Neural cell (in vitro differentiated cells): ENCODE results near the gene PIAS2. TPM values are rescaled to one million over a fixed set of nuclear protein-coding genes. Genes with fewer than 3 reads are reported as not detected.

Source experiments
- H2AFZ ChIP-seq: fragments of 200-600, 300-800 bp; sonication (generic), shearing (Covaris generic); 2 replicates; pipeline ENCODE4 v1.6.0; 2014; ENCODE audit warnings: low read depth, mild to moderate bottlenecking, antibody characterized with exemption, low read length, moderate library complexity
- H3F3A ChIP-seq: fragments of 200-600 bp; shearing (Covaris generic); 2 replicates; pipeline ENCODE4 v1.6.1; 2016; ENCODE audit warnings: mild to moderate bottlenecking, moderate library complexity, mixed read lengths, antibody characterized with exemption, low read length; ENCODE audit not compliant: insufficient read depth, poor library complexity, severe bottlenecking
- H3K27ac ChIP-seq: fragments of 200-600, 300-800 bp; sonication (generic), shearing (Covaris generic); 2 replicates; pipeline ENCODE4 v1.5.1; 2014; ENCODE audit warnings: mild to moderate bottlenecking, low read length, moderate library complexity
- H3K27me3 ChIP-seq: fragments of 300-800, 200-600 bp; sonication (generic), shearing (Covaris generic); 2 replicates; pipeline ENCODE4 v1.6.0; 2014; ENCODE audit warnings: mild to moderate bottlenecking, low read depth, low read length, moderate library complexity; ENCODE audit not compliant: insufficient read depth
- H3K36me3 ChIP-seq: fragments of 300-800, 200-600 bp; sonication (generic), shearing (Covaris generic); 2 replicates; pipeline ENCODE4 v1.5.1; 2014; ENCODE audit warnings: mild to moderate bottlenecking, antibody characterized with exemption, low read length, moderate library complexity; ENCODE audit not compliant: insufficient read depth
- H3K4me2 ChIP-seq: fragments of 300-800, 200-600 bp; sonication (generic), shearing (Covaris generic); 2 replicates; pipeline ENCODE4 v1.6.0; 2014; ENCODE audit warnings: mild to moderate bottlenecking, low read length
- H3K4me3 ChIP-seq: fragments of 300-800, 200-600 bp; sonication (generic), shearing (Covaris generic); 2 replicates; pipeline ENCODE4 v1.5.1; 2014; ENCODE audit warnings: mild to moderate bottlenecking, low read length, moderate library complexity
- H3K79me2 ChIP-seq: fragments of 200-600 bp; shearing (Covaris generic); replicated peaks from 2 replicates; pipeline ENCODE4 v1.6.0; 2014; ENCODE audit warnings: mild to moderate bottlenecking, low read length, moderate library complexity; ENCODE audit not compliant: insufficient read depth
- H3K9ac ChIP-seq: fragments of 300-800, 200-600 bp; sonication (generic), shearing (Covaris generic); 2 replicates; pipeline ENCODE4 v1.6.1; 2016; ENCODE audit warnings: mild to moderate bottlenecking, low read length, mixed read lengths
- H3K9me2 ChIP-seq: fragments of 200-600 bp; shearing (Covaris generic); 2 replicates; pipeline ENCODE4 v1.6.1; 2016; ENCODE audit warnings: mild to moderate bottlenecking, low read length, mixed read lengths; ENCODE audit not compliant: insufficient read depth
- H3K9me3 ChIP-seq: fragments of 200-600, 300-800 bp; sonication (generic), shearing (Covaris generic); 2 replicates; pipeline ENCODE4 v1.6.1; 2016; ENCODE audit warnings: mild to moderate bottlenecking, mixed run types, low read length, moderate library complexity, mixed read lengths
- H4K20me1 ChIP-seq: fragments of 200-600 bp; shearing (Covaris generic); 2 replicates; pipeline ENCODE4 v1.6.1; 2016; ENCODE audit warnings: mild to moderate bottlenecking, mixed run types; ENCODE audit not compliant: insufficient read depth
- EP300 ChIP-seq: fragments of 450-650 bp; conservative IDR thresholded peaks from 2 replicates; pipeline ENCODE4 v1.6.1; 2014; ENCODE audit warnings: antibody characterized with exemption, mild to moderate bottlenecking, moderate library complexity; ENCODE audit not compliant: poor library complexity, severe bottlenecking
- EZH2 ChIP-seq: fragments of 200-600, 300-800 bp; shearing (Covaris generic), sonication (generic); IDR thresholded peaks from 2 replicates; pipeline ENCODE4 v1.6.1; 2014; ENCODE audit warnings: antibody characterized with exemption, low read length, borderline replicate concordance, mild to moderate bottlenecking; ENCODE audit not compliant: insufficient read depth, poor library complexity, severe bottlenecking
- MXI1 ChIP-seq: fragments of 450-650 bp; conservative IDR thresholded peaks from 2 replicates; pipeline ENCODE4 v1.6.1; 2014; ENCODE audit warnings: antibody characterized with exemption, mild to moderate bottlenecking; ENCODE audit not compliant: poor library complexity, severe bottlenecking
- POLR2AphosphoS5 ChIP-seq: IDR thresholded peaks from 2 replicates; pipeline ENCODE4 v1.6.1; 2012
- RAD21 ChIP-seq: fragments of 450-650 bp; conservative IDR thresholded peaks from 2 replicates; pipeline ENCODE4 v1.6.1; 2014; ENCODE audit warnings: antibody characterized with exemption, mild to moderate bottlenecking, moderate library complexity
- SMC3 ChIP-seq: fragments of 450-650 bp; conservative IDR thresholded peaks from 2 replicates; pipeline ENCODE4 v1.6.1; 2014; ENCODE audit warnings: antibody characterized with exemption, mild to moderate bottlenecking, moderate library complexity; ENCODE audit not compliant: poor library complexity
- TAF1 ChIP-seq: IDR thresholded peaks from 2 replicates; pipeline ENCODE4 v1.6.1; 2012; ENCODE audit warnings: low read depth
- polyA plus RNA-seq: library from polyadenylated mRNA; depleted of rRNA; stranded (reverse); fragments of >200 nt; gene quantifications from 2 replicates; pipeline ENCODE4 v1.2.3, GENCODE V29; 2014
- TF ChIP-seq, protein P1 (sequence below): IDR thresholded peaks from 2 replicates; pipeline ENCODE4 v1.6.1; 2012; ENCODE audit warnings: borderline replicate concordance
- TF ChIP-seq, protein P2 (sequence below): fragments of 450-650 bp; IDR thresholded peaks from 2 replicates; pipeline ENCODE4 v1.5.1; 2014; ENCODE audit warnings: antibody characterized with exemption, mild to moderate bottlenecking, moderate library complexity; ENCODE audit not compliant: poor library complexity, severe bottlenecking

PIAS2 gene
- polyA plus RNA-seq, 1 donor from 2014 or later = 32.1 TPM

DNA sequence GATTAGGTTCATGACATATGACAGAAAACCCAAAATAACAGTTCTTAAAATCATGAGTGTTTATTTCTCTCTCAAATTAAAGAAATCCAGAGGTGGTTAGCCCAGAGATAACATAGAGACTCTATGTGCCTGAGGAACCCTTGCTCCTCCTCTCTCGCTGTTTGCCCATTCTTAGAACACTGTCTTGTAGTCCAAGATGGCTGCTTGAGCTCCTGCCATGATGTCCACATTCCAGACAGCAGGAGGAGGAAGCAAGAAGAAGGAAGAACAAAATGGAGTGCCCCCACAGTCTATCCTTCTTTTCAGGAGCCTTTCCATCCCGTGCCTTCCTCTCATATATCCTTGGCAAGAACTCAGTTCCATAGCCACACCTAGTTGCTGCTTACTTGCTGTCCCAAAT lies 146.6 kb downstream of the PIAS2 start:
- Histone ChIP-seq H3K36me3 (no peaks in the 10 kb centered on the region), H2AFZ (no peak overlapping the region), H3F3A (no peaks in the 10 kb centered on the region), H3K9ac (no peak overlapping the region), H3K9me3 (no peaks in the 10 kb centered on the region), H3K27ac (no peak overlapping the region), H3K4me2 (no peak overlapping the region), H3K4me3 (no peak overlapping the region), H3K9me2 (no peaks in the 10 kb centered on the region), H3K27me3 (no peaks in the 10 kb centered on the region), H3K79me2 (no peaks in the 10 kb centered on the region), H4K20me1 (no peaks in the 10 kb centered on the region)
- TF ChIP-seq, protein P1, sequence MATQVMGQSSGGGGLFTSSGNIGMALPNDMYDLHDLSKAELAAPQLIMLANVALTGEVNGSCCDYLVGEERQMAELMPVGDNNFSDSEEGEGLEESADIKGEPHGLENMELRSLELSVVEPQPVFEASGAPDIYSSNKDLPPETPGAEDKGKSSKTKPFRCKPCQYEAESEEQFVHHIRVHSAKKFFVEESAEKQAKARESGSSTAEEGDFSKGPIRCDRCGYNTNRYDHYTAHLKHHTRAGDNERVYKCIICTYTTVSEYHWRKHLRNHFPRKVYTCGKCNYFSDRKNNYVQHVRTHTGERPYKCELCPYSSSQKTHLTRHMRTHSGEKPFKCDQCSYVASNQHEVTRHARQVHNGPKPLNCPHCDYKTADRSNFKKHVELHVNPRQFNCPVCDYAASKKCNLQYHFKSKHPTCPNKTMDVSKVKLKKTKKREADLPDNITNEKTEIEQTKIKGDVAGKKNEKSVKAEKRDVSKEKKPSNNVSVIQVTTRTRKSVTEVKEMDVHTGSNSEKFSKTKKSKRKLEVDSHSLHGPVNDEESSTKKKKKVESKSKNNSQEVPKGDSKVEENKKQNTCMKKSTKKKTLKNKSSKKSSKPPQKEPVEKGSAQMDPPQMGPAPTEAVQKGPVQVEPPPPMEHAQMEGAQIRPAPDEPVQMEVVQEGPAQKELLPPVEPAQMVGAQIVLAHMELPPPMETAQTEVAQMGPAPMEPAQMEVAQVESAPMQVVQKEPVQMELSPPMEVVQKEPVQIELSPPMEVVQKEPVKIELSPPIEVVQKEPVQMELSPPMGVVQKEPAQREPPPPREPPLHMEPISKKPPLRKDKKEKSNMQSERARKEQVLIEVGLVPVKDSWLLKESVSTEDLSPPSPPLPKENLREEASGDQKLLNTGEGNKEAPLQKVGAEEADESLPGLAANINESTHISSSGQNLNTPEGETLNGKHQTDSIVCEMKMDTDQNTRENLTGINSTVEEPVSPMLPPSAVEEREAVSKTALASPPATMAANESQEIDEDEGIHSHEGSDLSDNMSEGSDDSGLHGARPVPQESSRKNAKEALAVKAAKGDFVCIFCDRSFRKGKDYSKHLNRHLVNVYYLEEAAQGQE = no peak
- TF ChIP-seq RAD21 = no peak
- TF ChIP-seq EP300 = no peak
- no peak for TF ChIP-seq EZH2
- TF ChIP-seq, protein P2, sequence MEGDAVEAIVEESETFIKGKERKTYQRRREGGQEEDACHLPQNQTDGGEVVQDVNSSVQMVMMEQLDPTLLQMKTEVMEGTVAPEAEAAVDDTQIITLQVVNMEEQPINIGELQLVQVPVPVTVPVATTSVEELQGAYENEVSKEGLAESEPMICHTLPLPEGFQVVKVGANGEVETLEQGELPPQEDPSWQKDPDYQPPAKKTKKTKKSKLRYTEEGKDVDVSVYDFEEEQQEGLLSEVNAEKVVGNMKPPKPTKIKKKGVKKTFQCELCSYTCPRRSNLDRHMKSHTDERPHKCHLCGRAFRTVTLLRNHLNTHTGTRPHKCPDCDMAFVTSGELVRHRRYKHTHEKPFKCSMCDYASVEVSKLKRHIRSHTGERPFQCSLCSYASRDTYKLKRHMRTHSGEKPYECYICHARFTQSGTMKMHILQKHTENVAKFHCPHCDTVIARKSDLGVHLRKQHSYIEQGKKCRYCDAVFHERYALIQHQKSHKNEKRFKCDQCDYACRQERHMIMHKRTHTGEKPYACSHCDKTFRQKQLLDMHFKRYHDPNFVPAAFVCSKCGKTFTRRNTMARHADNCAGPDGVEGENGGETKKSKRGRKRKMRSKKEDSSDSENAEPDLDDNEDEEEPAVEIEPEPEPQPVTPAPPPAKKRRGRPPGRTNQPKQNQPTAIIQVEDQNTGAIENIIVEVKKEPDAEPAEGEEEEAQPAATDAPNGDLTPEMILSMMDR = no peak
- TF ChIP-seq SMC3 = no peak
- TF ChIP-seq MXI1 = no peak
- no peak for TF ChIP-seq POLR2AphosphoS5
- TF ChIP-seq TAF1 = no peak

DNA sequence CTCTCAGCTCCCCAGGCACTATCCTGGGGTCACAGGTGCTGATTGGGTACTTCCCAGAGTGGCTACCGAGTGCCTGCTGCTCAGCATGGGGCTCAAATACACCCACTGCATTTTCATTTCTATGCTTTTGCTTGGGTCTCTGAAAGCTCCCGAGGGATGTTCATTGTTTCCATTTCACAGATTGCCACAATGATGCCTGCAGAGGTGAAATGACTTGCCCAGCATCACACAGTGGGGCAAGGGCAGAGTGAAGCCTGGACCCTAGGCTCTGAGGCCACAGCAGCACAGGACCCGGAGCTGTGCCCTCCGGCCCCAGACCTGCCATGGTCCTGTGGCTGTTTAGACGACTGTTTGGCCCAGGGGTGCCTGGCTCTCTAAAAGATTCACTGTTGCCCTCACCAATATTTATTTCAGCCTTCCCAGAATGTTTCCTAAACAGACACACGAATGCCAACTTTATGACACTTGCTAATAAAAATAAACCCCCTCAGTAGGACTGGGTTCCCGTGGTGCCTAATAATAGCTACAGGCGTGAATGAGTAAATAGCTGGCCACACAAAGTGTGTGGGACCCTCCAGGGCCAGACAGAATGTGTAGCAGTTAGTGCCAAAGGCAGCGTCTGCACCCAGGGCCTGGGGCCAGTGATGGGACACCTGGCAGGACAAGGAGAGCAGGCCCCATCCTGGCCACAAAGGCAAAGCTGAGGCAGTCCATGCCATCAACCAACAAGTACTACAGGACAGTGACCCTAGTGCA lies 149.0 kb downstream of the PIAS2 start:
- no peak overlapping the region for H3K4me3 ChIP-seq
- H2AFZ ChIP-seq = no peak overlapping the region
- H3K27ac ChIP-seq = no peak overlapping the region
- no peaks in the 10 kb centered on the region for H3K9me3 ChIP-seq
- H3K36me3 ChIP-seq = no peaks in the 10 kb centered on the region
- no peaks in the 10 kb centered on the region for H3F3A ChIP-seq
- no peaks in the 10 kb centered on the region for H4K20me1 ChIP-seq
- H3K27me3 ChIP-seq = no peaks in the 10 kb centered on the region
- H3K79me2 ChIP-seq = no peaks in the 10 kb centered on the region
- H3K9me2 ChIP-seq = no peaks in the 10 kb centered on the region
- TF ChIP-seq MXI1 = no peak
- no peak for TF ChIP-seq SMC3
- TF ChIP-seq, protein P2 = no peak
- TF ChIP-seq, protein P1 = no peak
- no peak for TF ChIP-seq POLR2AphosphoS5
- no peak for TF ChIP-seq RAD21
- TF ChIP-seq EP300 = no peak
- TF ChIP-seq TAF1 = no peak
- H3K9ac ChIP-seq = no peak overlapping the region
- no peak overlapping the region for H3K4me2 ChIP-seq
